ENCODE measurements around the gene RNASE7.

GRCh38 chr14:21034707-21035106, 7.5 kb upstream of the RNASE7 start, which contains the start of gene RNASE13:
- no peak for TF ChIP-seq POLR2A (IDR thresholded peaks at IDR 0.05; ENCODE audit: low read depth, low read length)
- TF ChIP-seq POLR2AphosphoS5 (IDR thresholded peaks at IDR 0.05; ENCODE audit: low read depth, low read length): no peak
- no peak for TF ChIP-seq TAF1 (IDR thresholded peaks at IDR 0.05; ENCODE audit: borderline replicate concordance, low read depth, low read length)
